SH-SY5Y (cell line): ENCODE measurements around the gene OR13J1.

Experiments
- GATA2 ChIP-seq: IDR thresholded peaks from 2 replicates; pipeline ENCODE4 v1.6.1; 2011; ENCODE audit warnings: mild to moderate bottlenecking, low read depth, low read length
- GATA3 ChIP-seq: IDR thresholded peaks from 2 replicates; pipeline ENCODE4 v1.6.1; 2011; ENCODE audit warnings: low read depth, mild to moderate bottlenecking, low read length, moderate library complexity

The OR13J1 gene

GRCh38 chr9:35872505-35872904 lies 2.3 kb upstream of the OR13J1 start:
- no peak for TF ChIP-seq GATA2
- TF ChIP-seq GATA3, result no peak

GRCh38 chr9:35871545-35871944 lies 1.3 kb upstream of the OR13J1 start:
- TF ChIP-seq GATA2 (no peak), GATA3 (no peak)

- TF ChIP-seq GATA3, result no peak
- no peak for TF ChIP-seq GATA2
Observed at GRCh38 chr9:35869621-35870216, 482 bp downstream of the OR13J1 start.

GRCh38 chr9:35868933-35869332 lies 1.3 kb downstream of the OR13J1 start:
- TF ChIP-seq GATA2, result no peak
- no peak for TF ChIP-seq GATA3

- no peak for TF ChIP-seq GATA2
- no peak for TF ChIP-seq GATA3
Observed at GRCh38 chr9:35867538-35867937, 2.7 kb downstream of the OR13J1 start.

- TF ChIP-seq GATA2 (no peak), GATA3 (no peak)
Observed at GRCh38 chr9:35864695-35865255, 5.4 kb downstream of the OR13J1 start.

- TF ChIP-seq GATA3, result no peak
- no peak for TF ChIP-seq GATA2
Observed at GRCh38 chr9:35863583-35863982, 6.6 kb downstream of the OR13J1 start.

- TF ChIP-seq GATA2 (no peak), GATA3 (no peak)
Observed at GRCh38 chr9:35862328-35862727, 7.9 kb downstream of the OR13J1 start.

GRCh38 chr9:35861161-35861897 lies 8.9 kb downstream of the OR13J1 start:
- TF ChIP-seq GATA3, result no peak

GRCh38 chr9:35859990-35860339 lies 10.2 kb downstream of the OR13J1 start:
- TF ChIP-seq GATA2 (no peak), GATA3 (no peak)

GRCh38 chr9:35859310-35859989 lies 10.8 kb downstream of the OR13J1 start:
- no peak for TF ChIP-seq GATA2
- no peak for TF ChIP-seq GATA3

GRCh38 chr9:35858458-35858857 lies 11.7 kb downstream of the OR13J1 start:
- TF ChIP-seq GATA3 (no peak), GATA2 (no peak)

- TF ChIP-seq GATA3, result no peak
- no peak for TF ChIP-seq GATA2
Observed at GRCh38 chr9:35856882-35857281, 13.3 kb downstream of the OR13J1 start.

- TF ChIP-seq GATA2, result no peak
- TF ChIP-seq GATA3, result no peak
Observed at GRCh38 chr9:35856206-35856605, 14.0 kb downstream of the OR13J1 start.
